K562 (cell line): ENCODE results near the gene SLC46A3. TPM values are rescaled to one million over a fixed set of nuclear protein-coding genes. Genes with fewer than 3 reads are reported as not detected.

Experiments used
- HNRNPK ChIP-seq: fragments of 200-400 bp; formaldehyde crosslinking; IDR thresholded peaks from one replicate; pipeline ENCODE4 v1.6.1; 2018; ENCODE audit warnings: mild to moderate bottlenecking, low read depth, low read length; ENCODE audit not compliant: poor library complexity, severe bottlenecking
- KDM5B ChIP-seq: fragments of 200-600 bp; sonication (generic); IDR thresholded peaks from 2 replicates; pipeline ENCODE4 v1.6.1; 2012; ENCODE audit warnings: low read depth, mild to moderate bottlenecking, moderate library complexity, low read length, control low read depth, inconsistent platforms; ENCODE audit not compliant: insufficient replicate concordance
- NR2F6 ChIP-seq: fragments of 450-650 bp; formaldehyde crosslinking; IDR thresholded peaks from 2 replicates; pipeline ENCODE4 v1.4.0; 2020; ENCODE audit warnings: mild to moderate bottlenecking
- PML ChIP-seq: IDR thresholded peaks from 2 replicates; pipeline ENCODE4 v1.6.1; 2012; ENCODE audit warnings: low read length, inconsistent platforms
- PRPF4 ChIP-seq: fragments of 200-400 bp; formaldehyde crosslinking; IDR thresholded peaks from one replicate; pipeline ENCODE4 v1.6.1; 2017; ENCODE audit warnings: low read length, low read depth, mild to moderate bottlenecking; ENCODE audit not compliant: insufficient read depth, poor library complexity, severe bottlenecking
- SIX5 ChIP-seq, 2 experiments: IDR thresholded peaks; 2 replicates each; pipeline ENCODE4 v1.6.1; 2011; ENCODE audit warnings: low read length in 2 of 2, borderline replicate concordance in 1 of 2, low read depth in 1 of 2, mild to moderate bottlenecking in 1 of 2, moderate library complexity in 1 of 2; ENCODE audit not compliant: insufficient read depth in 1 of 2
- TOE1 ChIP-seq, 2 experiments: fragments of 450-650 bp in 1 of 2; sonication (generic) in 1 of 2; formaldehyde crosslinking in 1 of 2; IDR thresholded peaks; 2 replicates each; pipeline versions ENCODE4 v1.7.1 to v1.8.0; 2016 to 2022; ENCODE audit warnings: borderline replicate concordance in 2 of 2, mild to moderate bottlenecking in 2 of 2, antibody characterized with exemption in 1 of 2, inconsistent platforms in 1 of 2, low read depth in 1 of 2, missing genetic modification reagents in 1 of 2, moderate library complexity in 1 of 2
- U2AF1 ChIP-seq: fragments of 200-400 bp; formaldehyde crosslinking; optimal IDR thresholded peaks from 2 replicates; pipeline ENCODE3; 2017; ENCODE audit warnings: mild to moderate bottlenecking, low read depth, low read length, moderate library complexity
- ZFP36 ChIP-seq: fragments of 150-350 bp; IDR thresholded peaks from 2 replicates; pipeline ENCODE4 v1.6.1; 2018; ENCODE audit warnings: low read length, low read depth; ENCODE audit not compliant: partially characterized antibody
- ZNF143 ChIP-seq: sonication (generic); formaldehyde crosslinking; IDR thresholded peaks from 2 replicates; pipeline ENCODE4 v1.9.0; 2022; ENCODE audit warnings: mild to moderate bottlenecking, missing genetic modification reagents
- polyA plus RNA-seq, 8 experiments: library from polyadenylated mRNA; depleted of rRNA in 4 of 8; stranded (reverse) in 5 of 8; unstranded in 3 of 8; fragments of >200 nt; fragmentation: Nextera tagmentation in 2 of 8; fragmentation: Illumina TruSeq in 1 of 8; extraction: Ambion mirVana in 2 of 8; extraction: Trizol in 1 of 8; gene quantifications; 2 replicates each; pipeline versions ENCODE4 v1.2.1 to v1.2.3, GENCODE V29; 2011 to 2014; ENCODE audit warnings: inconsistent platforms in 1 of 8, missing spikeins in 1 of 8
- total RNA-seq, 7 experiments: library from RNA; depleted of rRNA in 6 of 7; stranded (reverse); fragments of >200 nt in 6 of 7; fragmentation: Illumina TruSeq in 2 of 7; extraction: Trizol in 2 of 7; gene quantifications; 2 replicates each; pipeline versions ENCODE4 v1.2.1 to v1.2.3, GENCODE V29; 2011 to 2021; ENCODE audit warnings: low replicate concordance in 1 of 7
- TF ChIP-seq, protein P1 (sequence below): fragments of 450-650 bp; conservative IDR thresholded peaks from 2 replicates; pipeline ENCODE4 v1.6.1; 2016; ENCODE audit warnings: missing genetic modification characterization, low read depth, mild to moderate bottlenecking, missing compliant biosample characterization, moderate library complexity
- TF ChIP-seq, protein P2 (sequence below): fragments of 200-800 bp; sonication (Bioruptor generic); IDR thresholded peaks from 2 replicates; pipeline ENCODE4 v1.6.1; 2016; ENCODE audit warnings: missing genetic modification characterization, missing compliant biosample characterization
- TF ChIP-seq, protein P3 (sequence below): sonication (generic); formaldehyde crosslinking; IDR thresholded peaks from 2 replicates; pipeline ENCODE4 v1.8.1; 2023; ENCODE audit warnings: mild to moderate bottlenecking, missing genetic modification reagents
- TF ChIP-seq, protein P4 (sequence below): fragments of 250-450 bp; sonication (Bioruptor Pico); IDR thresholded peaks from 2 replicates; pipeline ENCODE4 v1.4.0; 2020; ENCODE audit warnings: mild to moderate bottlenecking

Gene SLC46A3
- total and polyA plus RNA-seq, 9 of the 15 experiments (the other 6 are each of a cell fraction or from before 2014, with no cell fraction given): 0.14 to 1.2 (median 0.51) TPM

DNA sequence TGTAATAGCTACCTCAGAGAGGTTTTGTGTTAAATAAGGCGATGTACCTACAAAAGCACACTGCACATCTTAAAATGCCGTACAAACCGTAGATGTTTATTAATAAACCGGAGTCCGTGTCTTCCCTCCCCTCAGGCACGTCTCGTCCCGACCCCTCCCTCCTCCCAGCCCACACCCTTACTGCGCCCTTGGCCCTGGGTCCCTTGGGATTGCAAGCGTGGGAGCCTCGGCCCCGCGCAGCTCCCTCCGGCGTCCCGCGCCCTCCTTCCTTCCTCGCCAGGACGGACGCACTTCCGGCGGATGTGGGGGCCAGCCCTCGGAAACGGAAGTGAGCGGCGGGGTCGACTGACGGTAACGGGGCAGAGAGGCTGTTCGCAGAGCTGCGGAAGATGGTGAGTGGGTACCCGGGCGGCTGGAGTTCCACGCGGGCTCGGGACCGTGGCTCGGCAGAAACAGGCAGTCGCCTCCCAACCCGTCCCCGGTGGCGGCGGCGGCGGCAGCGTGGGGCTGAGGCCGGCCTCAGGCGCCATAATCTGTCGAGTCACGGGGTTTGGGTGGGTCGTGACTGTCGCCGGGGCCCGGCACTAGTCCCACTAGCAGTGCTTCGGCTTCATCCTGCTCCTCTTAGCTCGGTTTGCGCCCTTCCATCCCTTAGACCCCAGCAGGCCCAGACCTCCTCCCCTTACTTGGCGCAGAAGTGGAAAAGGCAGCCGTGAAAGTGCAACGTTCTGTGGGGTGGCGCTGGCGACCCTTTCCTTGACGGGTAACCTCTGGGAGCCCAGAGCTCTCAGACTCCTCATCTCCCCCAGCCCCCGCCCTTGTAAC lies 59.8 kb downstream of the SLC46A3 start, which contains the start of gene POMP (continued):
- 0 out of 2 replicates have a peak, but pooled peaks have one; percentile 39 for TF ChIP-seq TOE1 (IDR thresholded peaks at IDR 0.05; ENCODE audit: borderline replicate concordance)
- no peak for TF ChIP-seq TOE1 (CRISPR knock-in tag; IDR thresholded peaks at IDR 0.05; ENCODE audit: borderline replicate concordance, low read depth)
- TF ChIP-seq PRPF4: no peak
- TF ChIP-seq, protein P1, sequence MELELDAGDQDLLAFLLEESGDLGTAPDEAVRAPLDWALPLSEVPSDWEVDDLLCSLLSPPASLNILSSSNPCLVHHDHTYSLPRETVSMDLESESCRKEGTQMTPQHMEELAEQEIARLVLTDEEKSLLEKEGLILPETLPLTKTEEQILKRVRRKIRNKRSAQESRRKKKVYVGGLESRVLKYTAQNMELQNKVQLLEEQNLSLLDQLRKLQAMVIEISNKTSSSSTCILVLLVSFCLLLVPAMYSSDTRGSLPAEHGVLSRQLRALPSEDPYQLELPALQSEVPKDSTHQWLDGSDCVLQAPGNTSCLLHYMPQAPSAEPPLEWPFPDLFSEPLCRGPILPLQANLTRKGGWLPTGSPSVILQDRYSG (tag): no peak
- no peak for TF ChIP-seq ZNF143 (CRISPR knock-in tag)
- TF ChIP-seq, protein P2, sequence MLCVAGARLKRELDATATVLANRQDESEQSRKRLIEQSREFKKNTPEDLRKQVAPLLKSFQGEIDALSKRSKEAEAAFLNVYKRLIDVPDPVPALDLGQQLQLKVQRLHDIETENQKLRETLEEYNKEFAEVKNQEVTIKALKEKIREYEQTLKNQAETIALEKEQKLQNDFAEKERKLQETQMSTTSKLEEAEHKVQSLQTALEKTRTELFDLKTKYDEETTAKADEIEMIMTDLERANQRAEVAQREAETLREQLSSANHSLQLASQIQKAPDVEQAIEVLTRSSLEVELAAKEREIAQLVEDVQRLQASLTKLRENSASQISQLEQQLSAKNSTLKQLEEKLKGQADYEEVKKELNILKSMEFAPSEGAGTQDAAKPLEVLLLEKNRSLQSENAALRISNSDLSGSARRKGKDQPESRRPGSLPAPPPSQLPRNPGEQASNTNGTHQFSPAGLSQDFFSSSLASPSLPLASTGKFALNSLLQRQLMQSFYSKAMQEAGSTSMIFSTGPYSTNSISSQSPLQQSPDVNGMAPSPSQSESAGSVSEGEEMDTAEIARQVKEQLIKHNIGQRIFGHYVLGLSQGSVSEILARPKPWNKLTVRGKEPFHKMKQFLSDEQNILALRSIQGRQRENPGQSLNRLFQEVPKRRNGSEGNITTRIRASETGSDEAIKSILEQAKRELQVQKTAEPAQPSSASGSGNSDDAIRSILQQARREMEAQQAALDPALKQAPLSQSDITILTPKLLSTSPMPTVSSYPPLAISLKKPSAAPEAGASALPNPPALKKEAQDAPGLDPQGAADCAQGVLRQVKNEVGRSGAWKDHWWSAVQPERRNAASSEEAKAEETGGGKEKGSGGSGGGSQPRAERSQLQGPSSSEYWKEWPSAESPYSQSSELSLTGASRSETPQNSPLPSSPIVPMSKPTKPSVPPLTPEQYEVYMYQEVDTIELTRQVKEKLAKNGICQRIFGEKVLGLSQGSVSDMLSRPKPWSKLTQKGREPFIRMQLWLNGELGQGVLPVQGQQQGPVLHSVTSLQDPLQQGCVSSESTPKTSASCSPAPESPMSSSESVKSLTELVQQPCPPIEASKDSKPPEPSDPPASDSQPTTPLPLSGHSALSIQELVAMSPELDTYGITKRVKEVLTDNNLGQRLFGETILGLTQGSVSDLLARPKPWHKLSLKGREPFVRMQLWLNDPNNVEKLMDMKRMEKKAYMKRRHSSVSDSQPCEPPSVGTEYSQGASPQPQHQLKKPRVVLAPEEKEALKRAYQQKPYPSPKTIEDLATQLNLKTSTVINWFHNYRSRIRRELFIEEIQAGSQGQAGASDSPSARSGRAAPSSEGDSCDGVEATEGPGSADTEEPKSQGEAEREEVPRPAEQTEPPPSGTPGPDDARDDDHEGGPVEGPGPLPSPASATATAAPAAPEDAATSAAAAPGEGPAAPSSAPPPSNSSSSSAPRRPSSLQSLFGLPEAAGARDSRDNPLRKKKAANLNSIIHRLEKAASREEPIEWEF (CRISPR knock-in tag): no peak
- no peak for TF ChIP-seq HNRNPK
- TF ChIP-seq SIX5 (IDR thresholded peaks at IDR 0.05; ENCODE audit: borderline replicate concordance in 1 of 2, insufficient read depth in 1 of 2, low read depth in 1 of 2, low read length in 2 of 2): no peak; a peak in 1 of 4 replicates
- no peak for TF ChIP-seq NR2F6 (CRISPR knock-in tag)
- TF ChIP-seq, protein P3, sequence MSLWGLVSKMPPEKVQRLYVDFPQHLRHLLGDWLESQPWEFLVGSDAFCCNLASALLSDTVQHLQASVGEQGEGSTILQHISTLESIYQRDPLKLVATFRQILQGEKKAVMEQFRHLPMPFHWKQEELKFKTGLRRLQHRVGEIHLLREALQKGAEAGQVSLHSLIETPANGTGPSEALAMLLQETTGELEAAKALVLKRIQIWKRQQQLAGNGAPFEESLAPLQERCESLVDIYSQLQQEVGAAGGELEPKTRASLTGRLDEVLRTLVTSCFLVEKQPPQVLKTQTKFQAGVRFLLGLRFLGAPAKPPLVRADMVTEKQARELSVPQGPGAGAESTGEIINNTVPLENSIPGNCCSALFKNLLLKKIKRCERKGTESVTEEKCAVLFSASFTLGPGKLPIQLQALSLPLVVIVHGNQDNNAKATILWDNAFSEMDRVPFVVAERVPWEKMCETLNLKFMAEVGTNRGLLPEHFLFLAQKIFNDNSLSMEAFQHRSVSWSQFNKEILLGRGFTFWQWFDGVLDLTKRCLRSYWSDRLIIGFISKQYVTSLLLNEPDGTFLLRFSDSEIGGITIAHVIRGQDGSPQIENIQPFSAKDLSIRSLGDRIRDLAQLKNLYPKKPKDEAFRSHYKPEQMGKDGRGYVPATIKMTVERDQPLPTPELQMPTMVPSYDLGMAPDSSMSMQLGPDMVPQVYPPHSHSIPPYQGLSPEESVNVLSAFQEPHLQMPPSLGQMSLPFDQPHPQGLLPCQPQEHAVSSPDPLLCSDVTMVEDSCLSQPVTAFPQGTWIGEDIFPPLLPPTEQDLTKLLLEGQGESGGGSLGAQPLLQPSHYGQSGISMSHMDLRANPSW (CRISPR knock-in tag): no peak
- TF ChIP-seq PML: peak; percentile 58; the same call in 1 of the 2 replicates
- TF ChIP-seq, protein P4, sequence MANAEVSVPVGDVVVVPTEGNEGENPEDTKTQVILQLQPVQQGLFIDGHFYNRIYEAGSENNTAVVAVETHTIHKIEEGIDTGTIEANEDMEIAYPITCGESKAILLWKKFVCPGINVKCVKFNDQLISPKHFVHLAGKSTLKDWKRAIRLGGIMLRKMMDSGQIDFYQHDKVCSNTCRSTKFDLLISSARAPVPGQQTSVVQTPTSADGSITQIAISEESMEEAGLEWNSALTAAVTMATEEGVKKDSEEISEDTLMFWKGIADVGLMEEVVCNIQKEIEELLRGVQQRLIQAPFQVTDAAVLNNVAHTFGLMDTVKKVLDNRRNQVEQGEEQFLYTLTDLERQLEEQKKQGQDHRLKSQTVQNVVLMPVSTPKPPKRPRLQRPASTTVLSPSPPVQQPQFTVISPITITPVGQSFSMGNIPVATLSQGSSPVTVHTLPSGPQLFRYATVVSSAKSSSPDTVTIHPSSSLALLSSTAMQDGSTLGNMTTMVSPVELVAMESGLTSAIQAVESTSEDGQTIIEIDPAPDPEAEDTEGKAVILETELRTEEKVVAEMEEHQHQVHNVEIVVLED (CRISPR knock-in tag): no peak
- TF ChIP-seq ZFP36: no peak
- peak; percentile 85 for TF ChIP-seq KDM5B
- no peak for TF ChIP-seq U2AF1
